Endothelial cell of umbilical vein (primary cell): ENCODE data around the gene LSP1. TPM values are rescaled to one million over a fixed set of nuclear protein-coding genes. Genes with fewer than 3 reads are reported as not detected.

Experiments
- BruUV-seq: library from RNA; stranded (reverse); fragments of 400-500 nt; replicated peaks from 2 replicates; lab custom pipeline; 2021; lab: Mats Ljungman, UMichigan
- CTCF ChIA-PET: fragments of 300-600, 350-600 bp; sonication (Branson Sonifier 250); formaldehyde crosslinking; loops from one replicate; lab custom pipeline; 2021; ENCODE audit warnings: antibody characterized with exemption, inconsistent platforms; lab: Charles Lee
- POLR2A ChIA-PET: fragments of 300-600, 350-600 bp; sonication (Branson Sonifier 250); formaldehyde crosslinking; loops from one replicate; lab custom pipeline; 2021; ENCODE audit warnings: antibody characterized with exemption, inconsistent platforms; lab: Charles Lee
- DNase-seq: peaks from one replicate; pipeline ENCODE4 v3.0.0-alpha.2; 2011; ENCODE audit warnings: low read depth, low spot score
- FAIRE-seq: peaks from 2 replicates; lab custom pipeline; 2011; peaks lifted over from hg19 to GRCh38; lab: Jason Lieb, UNC
- H2AFZ ChIP-seq: 2 replicates; pipeline ENCODE4 v1.6.0; 2012; ENCODE audit warnings: low read depth, low read length, control low read depth, inconsistent platforms
- H3K27ac ChIP-seq: 2 replicates; pipeline ENCODE4 v1.5.1; 2011; ENCODE audit warnings: low read depth, mild to moderate bottlenecking, control low read depth, low read length, moderate library complexity; ENCODE audit not compliant: insufficient read depth
- H3K27me3 ChIP-seq, 2 experiments: 2 replicates each; pipeline versions ENCODE4 v1.6.0 to v1.6.1; 2011; ENCODE audit warnings: low read length in 2 of 2, mixed read lengths in 1 of 2; ENCODE audit not compliant: control insufficient read depth in 2 of 2, insufficient read depth in 2 of 2
- H3K36me3 ChIP-seq, 2 experiments: 2 replicates in 1 of 2; 3 replicates in 1 of 2; pipeline ENCODE4 v1.5.1; 2011; ENCODE audit warnings: low read length in 2 of 2, mild to moderate bottlenecking in 1 of 2, moderate library complexity in 1 of 2; ENCODE audit not compliant: control insufficient read depth in 2 of 2, insufficient read depth in 2 of 2; ENCODE audit errors: extremely low read depth in 1 of 2
- H3K4me1 ChIP-seq: 3 replicates; pipeline ENCODE4 v1.5.1; 2011; ENCODE audit warnings: mild to moderate bottlenecking, low read length; ENCODE audit not compliant: control insufficient read depth, insufficient read depth; ENCODE audit errors: extremely low read depth
- H3K4me2 ChIP-seq: 2 replicates; pipeline ENCODE4 v1.6.1; 2011; ENCODE audit warnings: low read length, control low read depth, mixed read lengths; ENCODE audit not compliant: insufficient read depth
- H3K4me3 ChIP-seq, 3 experiments: fragments of 200-600 bp in 1 of 3; sonication (generic), shearing (Covaris generic) in 1 of 3; replicated peaks in 1 of 3; 2 replicates each; pipeline ENCODE4 v1.5.1; 2011 to 2016; ENCODE audit warnings: control low read depth in 3 of 3, low read length in 3 of 3, mild to moderate bottlenecking in 2 of 3, inconsistent platforms in 1 of 3, low read depth in 1 of 3, moderate library complexity in 1 of 3; ENCODE audit not compliant: insufficient read depth in 1 of 3
- H3K79me2 ChIP-seq: 2 replicates; pipeline ENCODE4 v1.6.0; 2012; ENCODE audit warnings: low read length, inconsistent platforms; ENCODE audit not compliant: control insufficient read depth, insufficient read depth
- H3K9ac ChIP-seq: replicated peaks from 2 replicates; pipeline ENCODE3; 2011; ENCODE audit warnings: low read length, control low read depth; ENCODE audit not compliant: insufficient read depth; ENCODE audit errors: extremely low read depth
- H3K9me1 ChIP-seq: replicated peaks from 3 replicates; pipeline ENCODE4 v1.6.0; 2011; ENCODE audit warnings: mild to moderate bottlenecking, low read length; ENCODE audit not compliant: control insufficient read depth, insufficient read depth; ENCODE audit errors: extremely low read depth
- H3K9me3 ChIP-seq: replicated peaks from 2 replicates; pipeline ENCODE4 v1.5.1; 2012; ENCODE audit warnings: low read length, inconsistent platforms; ENCODE audit not compliant: control insufficient read depth, insufficient read depth
- H4K20me1 ChIP-seq: replicated peaks from 2 replicates; pipeline ENCODE3; 2011; ENCODE audit warnings: mild to moderate bottlenecking, low read length; ENCODE audit not compliant: control insufficient read depth, insufficient read depth; ENCODE audit errors: extremely low read depth
- CTCF ChIP-seq, 2 donors: IDR thresholded peaks; 1 replicate in 1 of 2; 2 replicates in 1 of 2; pipeline ENCODE4 v1.5.1; 2011; ENCODE audit warnings: low read length in 2 of 2, mild to moderate bottlenecking in 2 of 2, moderate library complexity in 2 of 2, control low read depth in 1 of 2, inconsistent platforms in 1 of 2, low read depth in 1 of 2; ENCODE audit not compliant: insufficient read depth in 1 of 2; ENCODE audit errors: extremely low read depth in 1 of 2
- EZH2 ChIP-seq: IDR thresholded peaks from 2 replicates; pipeline ENCODE4 v1.6.1; 2012; ENCODE audit warnings: borderline replicate concordance, low read depth, mild to moderate bottlenecking, moderate library complexity, low read length, inconsistent platforms; ENCODE audit not compliant: severe bottlenecking
- FOS ChIP-seq: IDR thresholded peaks from 2 replicates; pipeline ENCODE4 v1.6.1; 2011; ENCODE audit warnings: mild to moderate bottlenecking, low read length, moderate library complexity, borderline replicate concordance; ENCODE audit not compliant: insufficient read depth
- GATA2 ChIP-seq: IDR thresholded peaks from 2 replicates; pipeline ENCODE4 v1.7.0; 2011; ENCODE audit warnings: low read depth, mild to moderate bottlenecking, moderate library complexity, mixed read lengths, low read length; ENCODE audit not compliant: insufficient read length, insufficient read depth
- JUN ChIP-seq: IDR thresholded peaks from 2 replicates; pipeline ENCODE4 v1.6.1; 2011; ENCODE audit warnings: borderline replicate concordance, low read depth; ENCODE audit not compliant: insufficient read length, insufficient read depth
- MAX ChIP-seq: IDR thresholded peaks from 2 replicates; pipeline ENCODE4 v1.6.1; 2011; ENCODE audit not compliant: insufficient read depth, insufficient read length
- MYC ChIP-seq: IDR thresholded peaks from one replicate; pipeline ENCODE4 v1.6.1; 2011; ENCODE audit warnings: mild to moderate bottlenecking, low read depth, low read length
- POLR2A ChIP-seq: IDR thresholded peaks from 2 replicates; pipeline ENCODE4 v1.6.1; 2012; ENCODE audit warnings: low read depth, mild to moderate bottlenecking, control low read depth, low read length
- POLR2AphosphoS5 ChIP-seq: IDR thresholded peaks from 2 replicates; pipeline ENCODE4 v1.6.1; 2012; ENCODE audit warnings: low read depth, mild to moderate bottlenecking, control low read depth, low read length, moderate library complexity; ENCODE audit not compliant: insufficient read depth
- dilution Hi-C: fragments of 300-500 bp; cut with MboI; formaldehyde crosslinking; loops from one replicate; pipeline ENCODE4 v1.15.0; 2019; ENCODE audit warnings: low sequenced_read_pairs; ENCODE audit not compliant: extremely low pct_ligation_motif_present
- intact Hi-C: fragments of 100-400 bp; cut with micrococcal nuclease; formaldehyde crosslinking; loops from one replicate; pipeline ENCODE4 v1.10.0; 2022
- polyA plus RNA-seq, 4 experiments: library from polyadenylated mRNA; depleted of rRNA in 3 of 4; stranded (reverse) in 3 of 4; unstranded in 1 of 4; fragments of >200 nt; gene quantifications; 2 replicates each; pipeline versions ENCODE4 v1.2.1 to v1.2.3, GENCODE V29; 2011 to 2012; ENCODE audit warnings: missing spikeins in 1 of 4
- total RNA-seq: library from RNA; stranded (reverse); gene quantifications from 2 replicates; pipeline ENCODE4 v1.2.3, GENCODE V29; 2021

The LSP1 gene
- total and polyA plus RNA-seq, 2 donors (not counting 3 experiments of a cell fraction or from before 2014, with no cell fraction given), result not detected

DNA sequence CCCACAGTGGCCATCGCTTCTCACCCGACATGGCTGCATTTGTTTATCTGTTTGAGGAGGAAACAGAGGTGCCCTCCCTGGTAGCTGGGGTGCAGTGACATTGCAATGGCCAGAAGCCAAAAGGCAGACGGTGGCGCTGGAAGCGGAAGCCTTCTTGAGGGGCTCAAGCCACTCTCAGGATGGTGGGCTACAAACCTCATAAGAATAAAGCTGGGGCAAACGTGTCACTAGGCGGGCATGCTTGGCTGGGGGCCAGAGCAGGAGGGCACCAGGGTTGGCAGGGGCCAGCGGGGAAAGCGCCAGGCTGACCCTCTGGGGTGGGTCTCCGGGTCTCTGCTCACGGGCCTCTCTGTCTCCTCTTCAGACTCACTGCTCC, 79.2 kb downstream of the LSP1 start:
- Histone ChIP-seq H3K9me3 (no peaks in the 10 kb centered on the region), H3K9me1 (no peaks in the 10 kb centered on the region), H2AFZ (no peak overlapping the region), H3K9ac (no peak overlapping the region), H3K79me2 (no peaks in the 10 kb centered on the region), H3K4me2 (no peak overlapping the region), H3K27ac (no peak overlapping the region), H3K27me3 (no peaks in the 10 kb centered on the region), H3K36me3 (no peaks in the 10 kb centered on the region), H3K4me3 (no peak overlapping the region), H3K4me1 (no peaks in the 10 kb centered on the region), H4K20me1 (no peaks in the 10 kb centered on the region)
- ChIA-PET POLR2A (no interaction called here), CTCF (no interaction called here)
- BruUV-seq, result no TSS peak
- FAIRE-seq (no peak), DNase-seq (no peak)
- dilution Hi-C loops (no loop called here), intact Hi-C loops (no loop called here)
- no peak for TF ChIP-seq FOS
- TF ChIP-seq MAX, result no peak
- TF ChIP-seq CTCF (IDR thresholded peaks at IDR 0.05; ENCODE audit: extremely low read depth in 1 of 2, insufficient read depth in 1 of 2, low read depth in 1 of 2, low read length in 2 of 2), result no peak
- no peak for TF ChIP-seq GATA2
- TF ChIP-seq MYC, result no peak
- TF ChIP-seq JUN, result no peak
- TF ChIP-seq POLR2A, result no peak
- no peak for TF ChIP-seq EZH2
- no peak for TF ChIP-seq POLR2AphosphoS5
